T-helper 9 cell (primary cell): ENCODE results near the gene MPC1L.
"Not testable (repeated sequence)": the region's sequence is repeated elsewhere in the genome, so short reads cannot be mapped to it uniquely, and the experiment has no call there.

ENCODE experiments used
- DNase-seq: peaks from one replicate; pipeline ENCODE4 v3.0.0-alpha.2; 2020
- total RNA-seq, 2 donors: gene quantifications; one replicate each; lab custom pipeline; 2026; lab: John Stamatoyannopoulos, UW

The MPC1L gene
- total RNA-seq = 0 reads per million in 2 donors

- DNase-seq = no peak
Measured at GRCh38 chrX:40623139-40623536, at the start of gene MPC1L. MPC1L (plus strand) TSS chrX:40623428; CDS start chrX:40623566, 138 bp downstream.

DNA sequence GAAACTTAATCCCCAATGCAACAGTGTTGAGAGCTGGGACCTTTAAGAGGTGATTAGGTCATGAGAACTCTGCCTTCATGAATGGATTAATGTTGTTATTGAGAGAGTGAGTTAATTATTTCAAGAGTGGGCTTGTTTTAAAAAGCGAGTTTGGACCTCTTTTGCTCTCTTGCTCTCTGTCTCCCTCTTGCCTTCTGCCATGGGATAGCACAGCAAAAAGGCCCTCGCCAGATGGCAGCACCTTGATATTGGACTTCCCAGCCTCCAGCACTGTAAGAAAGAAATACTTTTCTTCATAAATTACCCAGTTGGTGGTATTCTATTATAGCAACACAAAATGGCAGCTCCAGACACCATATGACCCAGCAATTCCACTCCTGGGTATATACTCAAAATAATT lies 49.5 kb upstream of the MPC1L start:
- no peak for DNase-seq

- DNase-seq = not testable (repeated sequence)
Measured at GRCh38 chrX:40575411-40575810, 47.8 kb upstream of the MPC1L start.

DNA sequence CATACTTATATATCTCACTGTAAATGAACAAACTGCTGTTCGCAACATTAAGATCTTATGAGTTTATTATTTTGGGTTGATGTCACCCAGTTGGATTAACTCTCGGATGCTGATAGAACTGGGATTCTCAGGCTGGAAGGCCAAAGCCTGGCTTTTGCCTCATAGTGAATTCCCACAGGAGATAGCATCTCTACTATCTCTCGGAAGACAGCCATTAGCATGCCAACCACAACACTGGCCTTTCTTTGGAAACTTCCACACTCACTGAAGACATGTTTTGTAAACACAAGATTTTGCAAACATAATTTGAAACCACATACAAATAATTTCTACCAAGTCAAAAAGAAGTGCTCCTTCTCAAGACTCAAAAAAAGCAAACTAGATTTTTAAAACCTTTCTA lies 46.9 kb upstream of the MPC1L start:
- DNase-seq = no peak

GRCh38 chrX:40578039-40578695 lies 45.1 kb upstream of the MPC1L start:
- DNase-seq = no peak

- no peak for DNase-seq
Measured at GRCh38 chrX:40579141-40579540, 44.1 kb upstream of the MPC1L start.

GRCh38 chrX:40579900-40580536 lies 43.2 kb upstream of the MPC1L start:
- no peak for DNase-seq

GRCh38 chrX:40580537-40581335 lies 42.5 kb upstream of the MPC1L start, which contains the start of gene ATP6AP2:
ATP6AP2 (plus strand) TSS chrX:40580970; CDS start chrX:40581066, 96 bp downstream.
- peak; percentile 79 for DNase-seq

GRCh38 chrX:40581336-40581920 lies 41.8 kb upstream of the MPC1L start:
- peak; percentile 4 for DNase-seq

DNA sequence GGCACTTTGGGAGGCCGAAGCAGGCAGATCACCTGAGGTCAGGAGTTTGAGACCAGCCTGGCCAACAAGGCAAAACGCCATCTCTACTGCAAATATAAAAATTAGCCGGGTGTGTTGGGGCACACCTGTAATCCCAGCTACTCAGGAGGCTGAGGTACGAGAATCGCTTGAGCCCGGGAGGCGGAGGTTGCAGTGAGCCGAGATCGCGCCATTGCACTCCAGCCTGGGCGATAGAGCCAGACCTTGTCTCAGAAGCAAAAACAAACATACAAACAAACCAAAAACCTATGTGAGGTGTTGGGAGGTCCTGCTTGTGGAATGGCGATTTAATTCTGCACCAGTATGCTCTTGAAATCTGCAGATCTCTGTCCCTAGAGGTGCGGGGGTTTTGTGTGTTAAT lies 41.0 kb upstream of the MPC1L start:
- DNase-seq = not testable (repeated sequence)

DNA sequence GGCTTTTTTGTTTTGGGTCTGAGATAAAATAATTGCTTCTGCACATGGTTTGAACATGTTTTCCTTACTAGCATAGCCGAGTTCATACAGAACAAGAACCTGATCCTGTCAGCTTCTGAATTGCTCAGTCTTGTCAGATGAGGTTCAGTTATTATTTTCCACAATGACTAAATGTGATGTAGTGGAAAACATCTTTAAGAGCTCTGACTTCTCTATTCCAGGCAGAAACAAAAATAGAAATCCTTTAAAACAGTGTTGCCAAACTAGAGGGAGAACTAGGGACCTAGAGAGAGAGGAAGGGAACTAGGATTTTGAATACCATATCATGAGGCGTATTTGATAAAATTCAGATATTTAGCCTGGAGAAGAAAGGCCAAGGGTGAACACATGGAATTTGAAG lies 40.4 kb upstream of the MPC1L start:
- DNase-seq = no peak

GRCh38 chrX:40587623-40588022 lies 35.6 kb upstream of the MPC1L start:
- DNase-seq = not testable (repeated sequence)

DNA sequence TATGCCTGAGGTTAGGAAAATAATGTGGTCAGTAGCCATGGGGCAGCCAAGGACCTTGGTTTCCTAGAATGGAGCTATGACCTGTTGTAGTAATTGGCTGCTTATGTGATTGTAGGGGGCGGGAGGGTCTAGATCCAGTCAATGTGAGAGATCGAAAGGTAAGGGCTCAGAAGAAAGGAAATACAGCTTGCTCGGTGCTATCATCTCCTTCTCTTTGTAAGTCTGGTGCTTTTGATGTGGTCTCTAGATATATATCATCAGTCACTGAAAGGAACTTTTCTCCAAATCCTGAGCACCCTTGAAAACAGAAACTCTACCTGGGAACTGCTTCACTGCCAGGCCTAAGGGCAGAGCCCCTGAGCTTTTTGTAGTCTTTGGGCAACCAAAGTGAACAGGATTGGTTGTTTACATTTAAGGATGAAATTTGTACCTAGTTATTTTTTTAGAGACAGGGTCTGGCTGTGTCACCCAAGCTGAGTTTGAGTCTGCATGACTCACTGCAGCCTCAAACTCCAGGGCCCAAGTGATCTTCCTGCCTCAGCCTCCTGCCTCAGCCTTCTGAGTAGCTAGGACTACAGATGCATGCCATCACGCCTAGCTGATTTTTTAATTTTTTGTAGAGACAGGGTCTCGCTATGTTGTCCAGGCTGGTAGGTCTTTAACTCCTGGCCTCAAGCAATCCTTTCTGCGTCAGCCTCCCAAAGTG lies 33.5 kb upstream of the MPC1L start:
- not testable (repeated sequence) for DNase-seq

DNA sequence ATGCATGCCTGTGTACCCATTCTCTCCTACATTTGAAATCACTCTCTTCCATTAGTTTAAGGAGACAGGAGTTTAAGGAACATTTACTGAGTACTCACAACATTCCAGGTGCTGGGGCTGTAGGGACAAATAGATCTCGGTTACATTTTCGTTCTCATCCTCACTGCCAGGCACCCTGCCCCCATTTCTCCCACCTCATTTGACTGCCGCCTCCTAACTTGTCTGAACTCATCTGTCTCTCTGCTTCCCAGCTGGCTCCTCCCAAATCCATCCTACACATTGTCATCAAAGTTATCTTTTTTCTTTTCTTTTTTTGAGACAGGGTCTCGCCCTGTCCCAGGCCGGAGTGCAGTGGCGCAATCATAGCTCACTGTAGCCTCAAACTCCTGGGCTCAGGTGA lies 19.8 kb upstream of the MPC1L start:
- DNase-seq = no peak

DNA sequence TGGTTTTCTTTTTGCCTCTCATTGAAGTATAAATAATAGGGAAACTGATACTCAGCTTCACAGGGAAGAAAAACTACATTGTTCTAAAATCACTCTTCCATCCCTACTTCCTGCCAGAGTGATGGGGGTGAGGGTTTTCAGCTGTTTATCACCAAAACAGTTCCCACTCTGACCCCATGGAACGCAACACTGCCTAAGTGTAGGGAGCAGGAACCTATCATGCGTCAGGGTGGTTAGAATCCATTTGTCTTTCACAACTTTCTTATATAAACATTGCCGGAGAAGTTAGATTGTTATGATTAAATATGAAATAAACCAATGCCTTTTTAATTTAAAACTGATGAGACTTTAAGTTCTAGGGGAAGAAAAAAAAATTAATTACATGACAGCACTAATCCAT lies 15.8 kb upstream of the MPC1L start:
- no peak for DNase-seq

DNA sequence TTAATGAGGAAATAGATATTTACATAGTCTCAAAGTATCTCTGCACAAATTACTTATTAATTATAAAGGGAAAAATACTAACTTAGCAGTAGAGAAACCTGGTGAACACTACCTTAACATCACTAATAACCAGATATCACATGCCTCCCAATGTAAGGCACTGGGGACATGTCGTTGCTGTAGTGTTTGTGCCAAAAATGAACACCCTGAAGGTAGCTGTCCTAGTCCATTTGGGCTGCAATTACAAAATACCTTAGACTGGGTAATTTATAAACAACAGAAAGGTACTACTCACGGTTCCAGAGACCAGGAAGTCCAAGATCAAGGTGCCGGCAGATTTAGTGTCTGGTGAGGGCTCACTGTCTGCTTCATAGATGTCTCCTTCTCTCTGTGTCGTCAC lies 10.7 kb upstream of the MPC1L start:
- no peak for DNase-seq

- DNase-seq = no peak
Measured at GRCh38 chrX:40615976-40616375, 7.3 kb upstream of the MPC1L start.

- DNase-seq = no peak
Measured at GRCh38 chrX:40617566-40617965, 5.7 kb upstream of the MPC1L start.

- DNase-seq = no peak
Measured at GRCh38 chrX:40622479-40623138, 619 bp upstream of the MPC1L start.

DNA sequence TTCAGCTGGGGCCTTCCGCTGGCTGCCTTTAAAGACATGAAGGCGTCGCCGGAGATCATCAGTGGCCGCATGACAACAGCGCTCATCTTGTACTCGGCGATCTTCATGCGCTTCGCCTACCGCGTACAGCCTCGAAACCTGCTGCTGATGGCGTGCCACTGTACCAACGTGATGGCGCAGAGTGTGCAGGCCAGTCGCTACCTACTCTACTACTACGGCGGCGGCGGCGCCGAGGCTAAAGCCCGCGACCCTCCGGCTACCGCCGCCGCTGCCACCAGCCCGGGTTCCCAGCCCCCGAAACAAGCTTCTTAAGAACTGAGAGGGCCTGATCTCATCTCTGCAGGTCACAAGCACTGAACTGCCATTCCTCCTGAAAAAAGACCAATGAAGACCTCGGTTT lies 437 bp downstream of the MPC1L start:
- no peak for DNase-seq

GRCh38 chrX:40625294-40625693 lies 2.1 kb downstream of the MPC1L start:
- no peak for DNase-seq

DNA sequence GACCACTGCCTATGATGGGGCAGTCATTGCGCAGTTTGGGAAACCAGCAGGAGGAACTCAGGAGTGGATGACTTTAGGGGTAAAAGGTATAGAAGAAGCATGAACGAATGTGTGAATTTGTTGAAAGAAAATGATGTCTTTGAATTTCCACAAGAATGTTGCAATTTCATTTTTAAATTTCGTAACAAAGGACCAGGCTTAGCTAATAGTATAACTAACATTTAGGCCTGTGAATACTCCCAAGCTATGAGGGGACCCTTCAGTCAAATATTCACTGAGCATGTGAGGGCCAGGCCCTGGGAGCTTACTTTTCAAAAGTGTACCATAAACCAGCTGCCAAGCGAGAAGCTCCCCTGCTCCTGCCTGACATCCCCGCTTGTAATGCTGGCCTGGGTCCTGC lies 5.3 kb downstream of the MPC1L start:
- DNase-seq = no peak
